ENCODE results near the gene MTR.

Gene MTR

DNA sequence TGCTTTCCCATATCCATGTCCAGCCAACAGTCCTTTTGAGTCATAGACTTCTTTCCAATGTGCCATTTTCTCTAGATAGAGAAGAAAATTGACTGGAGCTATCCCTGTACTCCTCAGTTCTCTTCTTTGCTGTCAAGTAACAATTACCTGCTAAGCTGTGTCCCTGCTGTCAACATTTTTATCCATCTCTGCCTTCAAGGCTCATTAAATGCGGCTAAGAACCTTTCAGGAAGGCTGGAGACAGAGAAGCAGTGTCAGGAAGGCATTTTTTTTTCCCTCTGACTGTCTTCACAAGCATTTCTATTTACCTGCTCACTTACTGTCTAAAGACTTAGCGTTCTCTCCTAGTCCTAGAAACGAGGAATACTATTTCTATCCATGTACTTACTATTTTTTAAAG lies 69.1 kb downstream of the MTR start:
- DNase-seq (ENCODE audit: low spot score): no peak

DNA sequence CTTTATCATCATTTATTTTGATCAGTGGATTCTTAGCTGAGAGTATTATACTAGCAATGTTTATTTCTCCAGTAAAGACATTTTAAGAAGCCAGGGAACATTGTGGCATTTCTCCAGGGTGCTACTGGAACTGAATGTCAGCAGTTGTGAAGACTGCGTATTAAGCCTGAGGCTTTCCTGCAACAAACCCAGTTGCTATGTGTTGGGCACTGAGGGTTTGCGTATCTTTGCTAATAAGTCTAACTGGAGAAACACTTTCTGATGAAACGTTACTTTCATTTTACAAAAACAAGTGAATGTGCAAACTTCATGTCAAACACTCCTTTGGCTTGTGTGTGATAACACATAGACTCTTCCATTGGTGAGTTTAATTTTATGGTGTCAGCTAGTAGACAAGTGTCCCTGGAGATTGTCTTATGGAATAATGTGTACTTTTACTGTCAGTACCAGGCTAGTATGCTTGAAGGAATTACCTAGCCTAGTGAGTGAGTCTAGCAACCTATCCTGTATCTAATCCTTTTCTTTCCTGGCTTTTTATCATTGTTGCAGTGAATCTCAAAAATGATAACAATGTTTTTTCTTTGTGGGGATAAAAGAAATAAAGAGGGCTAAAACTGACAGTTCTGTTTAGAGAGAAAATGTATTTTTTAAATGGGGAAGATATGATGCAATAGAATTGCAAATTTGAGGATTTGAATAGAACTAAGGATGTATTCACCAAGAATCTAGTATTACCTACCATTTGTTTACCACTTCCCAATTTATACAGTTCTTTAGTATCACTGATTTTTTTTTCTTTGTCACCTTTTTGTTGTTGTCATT lies 70.1 kb downstream of the MTR start:
- DNase-seq (ENCODE audit: low spot score): no peak

DNA sequence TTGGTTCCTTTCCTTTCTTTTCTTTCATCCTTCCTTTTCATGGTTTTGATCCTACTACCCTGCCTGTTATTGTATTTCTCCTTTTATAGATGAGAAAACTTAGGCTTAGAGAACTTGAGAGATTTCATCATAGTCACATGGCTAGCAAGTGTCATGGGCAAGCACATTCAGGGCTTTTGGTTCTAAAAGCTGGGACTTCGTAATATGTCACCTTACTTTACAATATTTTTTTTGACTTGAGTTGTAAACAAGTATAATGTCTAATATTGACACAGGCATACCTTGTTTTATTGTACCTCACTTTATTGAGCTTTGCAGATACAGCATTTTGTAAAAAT lies 70.7 kb downstream of the MTR start:
- DNase-seq (ENCODE audit: low spot score): no peak

DNA sequence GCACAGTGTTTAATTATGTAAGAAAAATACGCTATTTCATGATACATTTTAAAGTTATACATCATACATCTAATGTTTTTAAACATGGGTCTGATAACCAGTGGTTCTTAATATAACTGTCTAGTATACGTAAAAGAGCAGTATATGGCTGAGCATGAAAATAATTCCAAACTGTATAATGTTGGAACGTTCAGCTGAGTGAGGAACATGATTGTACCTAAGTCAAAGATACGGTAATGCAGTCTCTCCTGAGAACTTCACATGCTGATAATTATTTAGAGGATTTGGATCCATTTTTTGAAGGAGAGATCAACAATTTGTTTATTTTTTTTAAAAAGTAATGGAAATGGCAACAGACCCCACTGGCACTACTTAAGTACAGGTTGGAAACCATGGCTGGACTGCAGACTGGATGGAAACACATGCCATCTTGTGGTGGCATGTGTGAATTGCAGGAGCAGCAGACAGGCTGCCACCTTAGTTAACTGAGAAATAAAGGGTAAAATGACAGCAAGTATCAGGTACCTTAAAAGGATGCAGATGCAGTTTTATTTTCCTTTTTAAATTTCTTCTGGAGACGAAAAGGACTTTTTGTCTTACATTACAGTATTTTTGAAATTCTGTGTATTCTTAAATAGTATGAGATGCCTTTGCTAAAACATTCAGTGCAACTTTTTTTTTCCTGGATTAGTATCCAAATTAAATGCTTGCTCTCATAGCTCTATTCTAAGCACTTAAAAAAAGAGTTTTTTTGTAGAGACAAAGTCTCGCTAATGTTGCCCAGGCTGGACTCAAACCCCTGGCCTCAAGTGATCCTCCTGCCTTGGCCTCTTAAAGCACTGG lies 73.8 kb downstream of the MTR start:
- peak; percentile 76 for DNase-seq (ENCODE audit: low spot score)

DNA sequence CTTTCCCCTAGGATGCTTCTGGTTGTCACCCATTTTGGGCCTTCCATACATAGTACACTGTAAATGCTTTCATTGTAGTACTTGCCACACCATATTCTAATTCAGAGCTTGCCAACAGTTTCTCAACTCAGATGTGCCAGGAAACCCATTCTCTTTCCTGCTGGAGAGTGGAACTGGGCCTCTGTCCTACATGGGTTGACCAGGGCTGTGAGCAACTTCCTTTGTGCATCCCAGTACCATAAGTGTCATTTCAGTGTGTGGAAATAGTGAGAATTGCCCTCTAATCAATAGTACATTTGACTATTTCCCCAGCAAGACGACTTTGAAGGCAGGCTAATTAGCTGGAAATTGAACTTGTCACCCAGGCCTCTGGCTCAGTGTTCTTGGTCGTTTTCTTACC lies 74.8 kb downstream of the MTR start:
- DNase-seq (ENCODE audit: low spot score): no peak

DNA sequence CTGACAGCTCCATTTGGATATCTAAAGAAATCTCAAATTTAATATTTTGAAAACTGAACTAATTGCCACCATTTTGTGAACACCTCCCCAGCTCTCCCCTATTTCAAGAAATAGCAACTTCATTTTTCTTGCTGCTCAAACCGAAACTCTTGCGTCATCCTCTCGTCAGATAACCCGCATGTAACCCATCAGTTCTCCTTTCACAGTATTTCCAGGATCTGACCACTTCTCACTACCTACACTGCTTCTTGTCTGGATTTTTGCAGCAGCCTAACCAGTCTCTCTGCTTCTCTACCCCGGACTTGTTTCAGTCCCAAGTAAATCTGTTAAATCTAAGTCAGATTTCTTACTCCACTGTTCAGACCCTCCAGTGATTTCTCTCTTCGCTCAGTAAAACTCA lies 75.6 kb downstream of the MTR start:
- DNase-seq (ENCODE audit: low spot score): no peak

DNA sequence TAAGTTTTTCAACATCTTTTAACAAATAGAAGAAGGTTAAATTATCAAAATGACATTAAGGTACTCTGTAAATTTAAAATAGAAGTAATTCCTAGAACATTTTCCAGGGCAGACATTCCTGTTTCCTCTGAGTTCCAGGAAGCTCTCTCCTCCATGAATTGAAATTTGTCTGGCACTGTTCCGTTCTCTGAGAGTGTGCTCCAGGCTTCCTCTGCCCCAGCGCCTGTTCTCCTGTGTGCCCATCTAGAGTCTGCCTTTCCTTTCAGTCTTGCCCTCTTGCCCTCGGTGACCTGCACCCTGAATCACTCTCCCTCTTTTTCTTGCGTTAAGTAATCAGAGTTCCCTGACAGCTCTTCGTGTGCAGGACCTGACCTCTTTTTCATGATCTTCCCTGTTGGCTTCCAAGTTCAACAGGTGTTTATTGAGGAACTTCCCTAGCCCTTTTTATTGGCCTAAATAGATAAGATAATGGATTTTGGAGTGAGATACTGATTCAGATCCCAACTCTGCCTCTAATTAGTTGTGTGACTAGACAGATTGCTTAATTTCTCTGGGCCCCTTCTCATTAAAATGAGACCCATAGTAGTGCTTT lies 77.1 kb downstream of the MTR start:
- DNase-seq (ENCODE audit: low spot score): no peak

DNA sequence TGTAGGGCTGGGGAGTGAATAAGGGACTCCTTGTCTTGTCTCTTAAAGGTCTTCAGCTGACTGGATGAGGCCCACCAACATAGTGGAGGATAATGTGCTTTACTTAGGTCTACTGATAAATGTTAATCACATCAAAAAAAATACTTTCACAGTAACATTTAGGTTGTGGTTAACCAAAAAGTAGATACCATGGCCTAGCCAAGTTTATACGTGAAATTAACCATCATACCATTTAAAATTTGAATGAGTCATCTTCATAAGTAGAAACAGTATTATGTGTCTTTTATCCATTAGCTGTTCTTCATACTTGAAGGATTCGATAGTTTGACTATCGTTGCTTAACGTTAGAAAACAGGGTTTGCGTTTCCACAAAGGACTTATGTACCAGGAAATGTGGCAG lies 80.9 kb downstream of the MTR start:
- no peak for DNase-seq (ENCODE audit: low spot score)

DNA sequence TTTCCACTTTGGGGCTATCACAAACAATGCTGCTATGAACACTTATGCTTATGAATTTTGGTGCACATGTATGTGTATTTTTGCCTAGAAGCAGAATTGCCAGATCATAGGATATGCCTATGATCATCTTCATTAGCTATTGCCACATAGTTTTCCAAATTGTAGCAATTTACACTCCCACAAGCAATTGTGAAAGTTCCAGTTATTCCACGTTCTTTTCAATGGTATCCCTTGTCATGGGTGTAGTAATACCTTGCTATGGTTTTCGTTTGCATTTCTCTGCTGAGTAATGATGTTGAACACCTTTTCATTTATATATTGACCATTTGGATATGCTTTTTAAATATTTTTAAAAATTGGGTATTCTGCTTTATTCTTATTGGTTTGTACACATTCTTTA lies 82.6 kb downstream of the MTR start:
- DNase-seq (ENCODE audit: low spot score): no peak

DNA sequence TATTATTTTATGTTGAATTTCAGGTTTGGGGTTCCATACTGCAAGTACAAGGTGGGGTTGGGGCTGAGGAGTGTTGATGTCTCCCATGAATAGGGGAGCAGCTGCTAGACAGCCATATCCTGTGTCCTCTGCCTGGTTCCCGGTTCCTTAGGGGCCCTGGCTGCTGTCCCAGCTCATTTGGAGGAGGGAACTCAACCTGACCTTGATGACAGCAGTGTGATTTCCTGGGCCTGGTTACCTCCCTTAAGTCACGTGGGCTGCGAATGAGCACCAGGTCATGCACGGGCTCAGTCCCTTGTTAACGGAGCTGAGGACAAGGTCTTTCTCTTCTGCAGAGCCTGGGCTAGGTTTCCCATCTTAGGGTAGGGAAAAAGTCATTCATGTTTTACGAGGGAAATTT lies 85.1 kb downstream of the MTR start:
- no peak for DNase-seq (ENCODE audit: low spot score)

DNA sequence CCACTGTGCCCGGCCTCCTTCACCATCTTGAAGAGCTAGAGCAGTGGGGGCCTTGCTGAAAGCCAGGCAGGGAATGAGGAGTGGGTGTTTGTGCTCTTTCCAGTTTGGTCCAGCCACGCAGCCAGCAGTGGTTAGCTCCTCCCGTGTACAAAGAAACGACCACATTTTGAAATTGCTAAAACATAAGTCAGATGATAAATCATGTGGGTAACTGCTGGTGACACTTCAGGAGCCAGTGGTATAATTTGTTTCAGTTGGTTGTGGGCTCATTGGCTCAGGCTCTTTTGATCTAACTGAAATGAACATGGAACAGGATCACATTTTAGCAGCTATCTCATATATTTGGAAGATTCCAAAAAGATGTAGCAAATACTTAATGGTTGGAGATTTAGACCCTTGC lies 87.6 kb downstream of the MTR start:
- no peak for DNase-seq (ENCODE audit: low spot score)

DNA sequence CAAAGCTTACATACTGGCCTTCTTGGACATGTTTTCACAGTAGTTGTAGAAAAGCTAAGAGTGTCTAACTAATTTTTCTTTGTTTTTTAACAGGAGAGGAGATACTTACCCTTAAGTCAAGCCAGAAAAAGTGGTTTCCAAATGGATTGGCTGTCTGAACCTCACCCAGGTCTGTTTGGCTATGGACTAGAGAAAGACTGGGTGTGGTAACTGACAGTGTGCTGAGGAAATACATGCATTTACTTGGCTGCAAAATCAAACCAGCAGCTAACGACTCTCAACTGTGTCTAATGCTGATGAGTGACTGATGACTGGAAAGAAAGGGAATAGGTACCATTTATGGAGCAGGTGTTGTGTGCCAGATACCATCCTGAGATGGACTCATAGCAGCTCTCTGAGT lies 91.1 kb downstream of the MTR start:
- no peak for DNase-seq (ENCODE audit: low spot score)

DNA sequence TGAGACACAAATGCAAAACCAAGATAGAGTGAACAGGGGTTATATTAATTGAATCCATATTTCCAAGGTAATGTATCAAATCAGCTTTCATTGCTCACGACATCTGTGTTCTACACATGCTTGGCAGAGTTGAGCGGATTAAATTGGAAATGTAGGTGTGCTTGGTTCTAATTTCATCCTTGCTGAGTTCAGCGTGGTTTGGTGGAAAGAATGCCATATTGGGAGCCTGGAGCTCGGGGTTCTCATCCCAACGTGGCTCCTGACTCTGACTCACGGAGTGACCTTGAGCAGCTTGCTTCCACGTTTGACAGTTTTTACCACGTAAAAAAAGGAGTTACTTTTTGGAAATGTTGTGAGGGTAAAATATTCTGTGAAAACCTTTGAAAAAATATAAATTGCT lies 92.0 kb downstream of the MTR start:
- DNase-seq (ENCODE audit: low spot score): no peak

DNA sequence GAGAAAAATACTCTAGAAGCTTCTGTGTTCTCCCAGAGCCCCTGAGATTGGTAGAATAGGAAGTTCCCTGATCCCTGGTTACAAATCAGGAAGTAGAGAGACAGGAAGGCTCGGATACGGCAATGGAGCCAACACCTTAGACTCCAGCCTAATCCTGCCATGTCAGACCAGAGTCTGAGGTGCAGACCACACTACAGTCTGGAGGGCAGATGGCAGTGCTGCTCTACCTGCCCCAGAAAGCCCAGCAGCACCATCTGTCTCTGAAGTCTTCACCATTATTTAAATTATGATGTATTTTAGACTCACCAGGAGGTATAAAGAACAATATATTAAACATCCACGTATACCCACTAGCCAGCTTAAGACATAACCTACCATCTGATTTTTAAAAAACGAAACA lies 93.0 kb downstream of the MTR start:
- DNase-seq (ENCODE audit: low spot score): no peak

DNA sequence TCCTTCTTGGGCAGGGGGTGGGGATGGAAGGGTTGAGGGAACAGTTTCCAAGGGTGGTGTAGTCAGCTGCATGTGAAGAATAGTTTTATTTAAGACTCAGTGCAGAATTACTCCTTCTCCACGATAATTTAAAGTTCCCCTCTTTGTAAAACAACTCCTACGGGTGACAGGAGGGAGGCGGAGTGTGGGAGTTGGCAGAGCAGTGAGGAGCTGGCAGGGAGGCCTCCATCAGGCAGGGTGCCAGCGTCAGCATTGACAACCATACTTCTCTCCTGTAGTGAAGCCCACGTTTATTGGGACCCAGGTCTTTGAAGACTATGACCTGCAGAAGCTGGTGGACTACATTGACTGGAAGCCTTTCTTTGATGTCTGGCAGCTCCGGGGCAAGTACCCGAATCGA lies 93.8 kb downstream of the MTR start:
- no peak for DNase-seq (ENCODE audit: low spot score)

DNA sequence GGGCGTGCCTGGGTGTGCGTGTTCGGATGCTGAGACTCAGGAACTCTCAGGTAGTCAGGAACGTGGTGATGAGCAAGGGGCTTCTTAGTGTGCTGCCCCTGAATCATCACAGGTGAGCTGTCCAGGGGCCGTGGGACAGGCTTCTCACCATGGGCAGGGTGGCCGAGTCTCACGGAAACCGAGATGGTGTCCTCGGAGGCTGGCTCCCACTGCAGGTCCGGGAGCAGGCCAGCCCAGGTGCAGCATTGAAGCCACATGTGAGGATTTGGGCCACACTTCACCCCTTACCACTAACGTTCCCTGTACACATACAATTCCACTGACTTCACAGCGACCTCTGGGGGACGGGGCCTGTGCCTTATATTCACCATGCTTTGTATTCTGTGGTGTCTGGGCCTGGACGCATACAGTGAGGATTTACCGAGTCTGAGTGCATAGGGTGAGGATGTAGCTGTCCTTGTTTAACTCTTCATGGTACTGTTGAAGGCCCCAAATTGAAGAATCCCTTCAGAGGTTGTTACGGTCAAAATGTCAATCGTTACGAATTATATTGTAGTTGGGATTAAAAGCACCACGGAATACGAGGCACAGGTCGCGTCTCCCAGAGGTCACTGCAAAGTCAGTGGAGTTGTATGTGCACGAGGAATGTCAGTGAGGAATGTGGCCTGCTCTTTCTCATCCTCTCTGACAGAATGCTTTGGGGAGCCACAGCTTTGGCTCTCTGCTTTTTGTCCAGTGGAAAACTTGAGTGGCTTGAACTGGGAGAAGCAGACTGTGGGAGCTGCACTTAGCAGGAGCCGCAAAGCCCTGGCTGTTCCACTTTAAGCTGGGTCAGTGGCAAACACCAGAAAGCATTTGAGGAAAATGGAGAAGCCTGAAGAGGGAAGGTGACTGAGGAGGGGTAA lies 95.3 kb downstream of the MTR start:
- no peak for DNase-seq (ENCODE audit: low spot score)

DNA sequence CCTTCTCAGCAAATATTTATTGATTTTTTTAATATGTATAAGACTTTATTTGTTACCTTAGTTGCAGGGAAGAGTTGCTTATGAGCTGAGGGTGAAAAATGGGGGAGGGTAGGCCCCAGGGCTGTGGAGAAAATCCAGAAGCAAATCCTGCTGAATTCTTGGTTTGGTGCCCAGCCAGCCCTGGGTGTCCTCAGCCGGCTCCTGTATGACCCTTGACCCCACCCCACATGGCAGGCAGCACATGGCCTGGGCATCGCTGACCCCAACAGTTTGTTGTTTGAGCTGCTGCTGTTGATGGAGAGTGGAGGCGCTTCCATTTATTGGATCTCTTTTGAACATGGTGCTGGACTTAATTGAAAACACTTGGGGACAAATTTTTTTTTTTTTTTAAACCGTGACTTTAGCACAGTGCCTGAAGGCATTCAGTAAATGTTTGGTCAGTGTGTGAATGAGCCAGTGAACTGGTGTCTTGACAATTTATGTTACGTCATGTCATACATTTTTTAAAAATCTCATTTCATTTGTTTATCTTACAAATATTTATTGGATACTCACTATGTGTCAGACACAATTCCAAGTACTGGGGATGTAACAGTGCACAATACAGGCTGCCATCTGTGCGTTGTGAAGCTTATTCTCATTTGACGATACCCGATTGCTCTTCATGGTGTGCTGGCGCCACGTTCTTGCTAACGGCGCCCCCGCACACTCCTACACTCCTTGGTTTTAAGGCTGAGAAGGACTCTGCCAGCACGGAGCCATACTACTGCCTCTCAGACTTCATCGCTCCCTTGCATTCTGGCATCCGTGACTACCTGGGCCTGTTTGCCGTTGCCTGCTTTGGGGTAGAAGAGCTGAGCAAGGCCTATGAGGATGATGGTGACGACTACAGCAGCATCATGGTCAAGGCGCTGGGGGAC lies 98.8 kb downstream of the MTR start:
- peak; percentile 54 for DNase-seq (ENCODE audit: low spot score)

DNA sequence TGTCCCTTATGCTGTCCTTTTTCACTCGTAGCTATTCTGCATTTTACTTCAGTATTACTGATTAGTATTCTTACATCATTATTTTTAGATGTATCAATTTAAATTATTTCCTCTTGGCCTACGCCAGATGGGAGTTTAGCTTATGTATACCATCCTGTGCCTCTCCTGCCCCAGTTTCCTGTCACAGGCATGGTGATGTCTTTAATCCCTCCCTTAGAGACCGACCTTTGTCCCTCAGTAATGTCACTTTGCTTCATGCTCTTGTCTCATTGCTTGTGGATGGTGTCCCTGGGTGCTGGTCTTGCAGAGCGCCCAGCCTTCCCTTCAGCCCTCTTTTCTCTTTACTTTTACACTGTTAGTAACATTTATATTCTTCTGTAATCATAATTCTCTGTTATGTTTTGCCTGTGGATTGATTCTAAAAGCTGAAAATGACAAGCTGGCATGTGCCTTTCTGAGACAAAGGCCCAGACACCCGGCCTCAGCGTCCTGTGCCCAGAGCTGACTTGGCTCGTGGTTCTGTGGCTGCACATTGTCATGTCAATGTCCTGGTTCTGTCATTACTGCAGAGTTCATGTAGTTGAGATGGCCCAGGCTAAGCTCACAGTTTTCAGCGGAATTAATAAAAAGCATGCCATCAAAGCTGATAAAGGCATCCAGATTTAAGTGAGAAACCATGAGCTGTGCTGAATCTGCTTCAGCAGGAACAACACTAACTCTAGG lies 100.7 kb downstream of the MTR start:
- DNase-seq (ENCODE audit: low spot score): no peak

DNA sequence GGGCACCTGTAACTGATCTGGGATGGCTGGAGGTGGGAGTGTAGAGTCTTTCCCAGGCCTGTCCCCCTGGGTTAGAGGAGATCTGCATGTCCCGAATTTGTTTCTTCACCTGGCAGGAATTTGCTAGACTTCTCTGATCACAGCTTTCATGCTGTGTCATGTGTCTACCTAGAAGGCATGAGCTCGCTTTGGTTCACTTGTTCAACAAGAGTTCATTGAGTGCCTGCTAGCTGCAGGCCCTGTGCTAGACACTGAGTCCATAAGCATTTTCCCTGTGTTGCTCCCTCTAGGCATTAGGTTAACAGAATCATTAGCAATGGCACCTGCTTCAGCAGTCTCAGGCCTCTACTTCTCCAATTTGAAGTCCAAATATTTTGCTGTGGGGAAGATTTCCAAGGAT lies 101.6 kb downstream of the MTR start:
- DNase-seq (ENCODE audit: low spot score): no peak
